ENCODE measurements around the gene GHITM.
"Not testable (repeated sequence)": the region's sequence is repeated elsewhere in the genome, so short reads cannot be mapped to it uniquely, and the experiment has no call there.

GRCh38 chr10:84171237-84171636 lies 31.9 kb downstream of the GHITM start:
- TF ChIP-seq, protein P1, sequence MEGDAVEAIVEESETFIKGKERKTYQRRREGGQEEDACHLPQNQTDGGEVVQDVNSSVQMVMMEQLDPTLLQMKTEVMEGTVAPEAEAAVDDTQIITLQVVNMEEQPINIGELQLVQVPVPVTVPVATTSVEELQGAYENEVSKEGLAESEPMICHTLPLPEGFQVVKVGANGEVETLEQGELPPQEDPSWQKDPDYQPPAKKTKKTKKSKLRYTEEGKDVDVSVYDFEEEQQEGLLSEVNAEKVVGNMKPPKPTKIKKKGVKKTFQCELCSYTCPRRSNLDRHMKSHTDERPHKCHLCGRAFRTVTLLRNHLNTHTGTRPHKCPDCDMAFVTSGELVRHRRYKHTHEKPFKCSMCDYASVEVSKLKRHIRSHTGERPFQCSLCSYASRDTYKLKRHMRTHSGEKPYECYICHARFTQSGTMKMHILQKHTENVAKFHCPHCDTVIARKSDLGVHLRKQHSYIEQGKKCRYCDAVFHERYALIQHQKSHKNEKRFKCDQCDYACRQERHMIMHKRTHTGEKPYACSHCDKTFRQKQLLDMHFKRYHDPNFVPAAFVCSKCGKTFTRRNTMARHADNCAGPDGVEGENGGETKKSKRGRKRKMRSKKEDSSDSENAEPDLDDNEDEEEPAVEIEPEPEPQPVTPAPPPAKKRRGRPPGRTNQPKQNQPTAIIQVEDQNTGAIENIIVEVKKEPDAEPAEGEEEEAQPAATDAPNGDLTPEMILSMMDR (IDR thresholded peaks at IDR 0.05; ENCODE audit: insufficient read depth, low read length, poor library complexity, severe bottlenecking) = not testable (repeated sequence)
- TF ChIP-seq EZH2phosphoT487 (conservative IDR thresholded peaks at IDR 0.05; ENCODE audit: low read length) = not testable (repeated sequence)

All from SU-DHL-6 (cell line).